CD4-positive, CD25-positive, alpha-beta regulatory T cell (primary cell): ENCODE measurements around the gene MSRB3. TPM values are rescaled to one million over a fixed set of nuclear protein-coding genes. Genes with fewer than 3 reads are reported as not detected.

Experiments
- ATAC-seq, 2 donors: fragments of 150-1000 bp; cut with Tn5 transposase; one replicate each; pipeline ENCODE4 v1.10.0; 2021; ENCODE audit warnings: low read depth in 2 of 2, moderate number of reproducible peaks in 2 of 2, moderate library complexity in 1 of 2
- DNase-seq, 3 donors: peaks; one replicate each; pipeline versions ENCODE4 v3.0.0 to v3.0.0-alpha.2; 2012 to 2022; ENCODE audit warnings: mixed read lengths in 1 of 3
- H3K27ac ChIP-seq: one replicate; pipeline ENCODE4 v1.7.0; 2013; ENCODE audit warnings: mild to moderate bottlenecking, low read length; ENCODE audit not compliant: insufficient read depth, poor library complexity, severe bottlenecking
- H3K27me3 ChIP-seq: one replicate; pipeline ENCODE4 v1.7.0; 2013; ENCODE audit warnings: low read length; ENCODE audit not compliant: control insufficient read depth, insufficient read depth
- H3K36me3 ChIP-seq: one replicate; pipeline ENCODE4 v1.7.0; 2013; ENCODE audit warnings: mild to moderate bottlenecking, low read length, moderate library complexity; ENCODE audit not compliant: control insufficient read depth, insufficient read depth
- H3K4me1 ChIP-seq: 2 replicates; pipeline ENCODE4 v1.7.0; 2013; ENCODE audit warnings: mild to moderate bottlenecking, low read length; ENCODE audit not compliant: insufficient read depth, control insufficient read depth, poor library complexity, severe bottlenecking
- H3K4me3 ChIP-seq: one replicate; pipeline ENCODE4 v1.7.0; 2013; ENCODE audit warnings: low read depth, mild to moderate bottlenecking, low read length, moderate library complexity
- H3K9me3 ChIP-seq, 2 experiments: 1 replicate in 1 of 2; 2 replicates in 1 of 2; pipeline ENCODE4 v1.7.0; 2013; ENCODE audit warnings: low read length in 2 of 2, mild to moderate bottlenecking in 1 of 2, moderate library complexity in 1 of 2; ENCODE audit not compliant: control insufficient read depth in 2 of 2
- H3K27ac Mint-ChIP-seq, 3 donors: one replicate each; pipeline ENCODE4 v1.8.0; 2020 to 2022; ENCODE audit warnings: mild to moderate bottlenecking in 3 of 3, mixed read lengths in 3 of 3, moderate library complexity in 2 of 3
- H3K27me3 Mint-ChIP-seq: one replicate; pipeline ENCODE4 v1.8.0; 2022; ENCODE audit warnings: mild to moderate bottlenecking, mixed read lengths
- H3K36me3 Mint-ChIP-seq: one replicate; pipeline ENCODE4 v1.8.0; 2020; ENCODE audit warnings: mixed read lengths
- H3K4me1 Mint-ChIP-seq, 4 donors: one replicate each; pipeline ENCODE4 v1.8.0; 2020 to 2022; ENCODE audit warnings: mixed read lengths in 4 of 4, mild to moderate bottlenecking in 1 of 4
- H3K4me3 Mint-ChIP-seq, 4 donors: one replicate each; pipeline ENCODE4 v1.8.0; 2020 to 2022; ENCODE audit warnings: mild to moderate bottlenecking in 4 of 4, mixed read lengths in 4 of 4, moderate library complexity in 3 of 4
- H3K9me3 Mint-ChIP-seq, 7 donors: one replicate each; pipeline ENCODE4 v1.8.0; 2020 to 2022; ENCODE audit warnings: mixed read lengths in 7 of 7, mild to moderate bottlenecking in 3 of 7, moderate library complexity in 2 of 7
- polyA plus RNA-seq, 4 donors: library from polyadenylated mRNA; unstranded; fragments of 300-500 nt; fragmentation: Illumina TruSeq; gene quantifications; one replicate each; pipeline ENCODE4 v1.2.3, GENCODE V29; 2021
- total RNA-seq: library from RNA; stranded (reverse); gene quantifications from one replicate; pipeline ENCODE4 v1.2.3, GENCODE V29; 2022

The MSRB3 gene
- 1.8 TPM for total RNA-seq
- polyA plus RNA-seq, result not detected

DNA sequence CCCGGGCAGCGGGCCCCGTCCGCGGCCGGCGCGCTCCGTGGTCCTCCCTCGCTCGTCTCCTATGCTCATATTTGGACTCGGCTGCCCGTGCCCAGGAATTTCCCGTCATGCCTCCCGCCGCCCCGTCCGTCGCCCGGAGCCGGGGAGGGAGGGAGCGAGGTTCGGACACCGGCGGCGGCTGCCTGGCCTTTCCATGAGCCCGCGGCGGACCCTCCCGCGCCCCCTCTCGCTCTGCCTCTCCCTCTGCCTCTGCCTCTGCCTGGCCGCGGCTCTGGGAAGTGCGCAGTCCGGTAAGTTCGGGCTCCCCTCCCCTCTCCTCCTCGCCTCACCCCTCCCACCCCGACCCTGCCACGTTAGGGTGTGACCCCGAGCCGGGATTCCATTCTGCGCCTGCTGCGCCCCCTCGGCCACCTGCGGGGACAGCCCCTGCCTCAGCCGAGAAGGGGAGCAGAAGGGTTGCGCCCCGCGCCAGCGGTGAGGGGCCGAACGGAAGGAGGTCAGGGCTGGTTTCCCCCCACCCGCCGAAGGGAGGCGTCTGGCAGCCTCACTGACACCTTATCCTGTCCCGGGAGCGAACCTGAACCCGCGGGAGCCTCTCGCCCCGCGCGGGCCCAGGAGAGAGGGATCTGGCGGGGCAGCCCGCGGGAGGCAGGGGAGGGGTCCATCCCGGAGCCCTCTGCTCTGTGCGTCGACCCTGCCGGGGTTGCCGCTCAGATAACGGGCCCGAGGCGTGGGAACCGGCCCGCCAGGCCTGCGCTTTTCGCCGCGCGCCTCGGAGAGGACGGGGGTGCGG is at the start of gene MSRB3:
MSRB3 (plus strand) TSS at position 108 of the 793 bp plus-strand sequence. CDS start 29,897 bp downstream, outside the sequence.
- DNase-seq (peak in 2 of 3 donors; percentile 4 to 23), ATAC-seq (peak; percentile 36 to 49)
- Histone ChIP-seq H3K4me3 (peak within 1 kb of the TSS; percentile 37), H3K4me1 (peaks cover 9% of the 10 kb centered on the region), H3K27me3 (peaks cover 36% of the 10 kb centered on the region), H3K9me3 (no peaks in the 10 kb centered on the region), H3K27ac (no peak within 1 kb of the TSS), H3K36me3 (no peaks in the 10 kb centered on the region)
- H3K4me3 Mint-ChIP-seq, result peak within 1 kb of the TSS in 3 of 4 donors; percentile 58 to 71 (median 62)
- no peaks in the 10 kb centered on the region for H3K36me3 Mint-ChIP-seq
- H3K27me3 Mint-ChIP-seq, result peaks cover 63% of the 10 kb centered on the region
- H3K9me3 Mint-ChIP-seq, result peaks cover 0 to 6% (median 0%) of the 10 kb centered on the region in 7 donors
- H3K4me1 Mint-ChIP-seq, result peaks cover 0 to 10% (median 4%) of the 10 kb centered on the region in 4 donors
- H3K27ac Mint-ChIP-seq, result no peak within 1 kb of the TSS

DNA sequence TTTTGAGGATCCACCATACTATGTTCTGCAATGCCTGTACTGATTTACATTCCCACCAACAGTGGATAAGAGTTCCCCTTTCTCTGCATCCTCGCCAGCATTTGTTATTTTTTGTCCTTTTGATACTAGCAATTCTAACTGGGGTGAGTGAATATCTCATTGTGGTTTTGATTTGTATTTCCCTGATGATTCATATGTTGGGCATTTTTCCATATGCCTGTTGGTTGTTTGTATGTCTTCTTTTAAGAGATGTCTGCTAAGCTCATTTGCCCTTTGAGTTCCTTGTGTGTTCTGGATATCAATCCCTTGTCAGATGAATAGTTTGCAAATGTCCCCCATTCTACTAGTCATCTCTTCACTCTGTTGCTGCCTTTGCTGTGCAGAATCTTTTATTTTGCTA is 49.0 kb upstream of the MSRB3 start:
- no peak for ATAC-seq

DNA sequence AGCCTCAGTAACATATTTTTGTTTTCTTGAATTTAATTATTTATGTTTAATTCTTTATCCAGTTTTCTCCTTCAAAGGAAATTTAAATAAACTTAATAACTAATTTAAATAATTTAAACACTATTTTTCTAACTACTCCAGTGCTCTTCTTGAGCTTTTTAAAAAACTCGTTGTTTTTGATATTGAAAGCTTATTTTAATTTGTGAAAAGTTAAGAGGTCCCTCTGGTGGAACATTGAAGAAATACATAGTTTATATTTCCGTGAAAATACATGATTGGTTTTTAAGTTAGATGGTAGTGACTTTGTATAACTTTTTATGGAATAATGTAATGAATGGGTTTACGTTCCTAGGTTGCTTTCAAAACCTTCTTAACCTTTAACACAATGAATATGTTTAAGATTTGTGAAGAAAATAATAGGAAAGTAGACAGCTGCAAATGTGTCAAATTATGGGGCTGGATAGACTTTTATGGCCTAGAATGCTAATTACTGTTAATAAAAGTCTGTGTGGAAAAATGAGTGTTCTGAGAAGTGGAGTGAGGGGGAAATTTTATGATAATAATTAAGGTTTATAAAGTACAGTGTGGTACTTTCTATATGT is 45.9 kb upstream of the MSRB3 start:
- Mint-ChIP-seq H3K4me3 (no peak overlapping the region), H3K27ac (peak overlapping the region in 2 of 3 donors; percentile 5 to 17), H3K9me3 (peaks cover 0 to 17% (median 5%) of the 10 kb centered on the region in 7 donors), H3K27me3 (no peaks in the 10 kb centered on the region), H3K4me1 (peaks cover 18 to 20% (median 19%) of the 10 kb centered on the region in 4 donors), H3K36me3 (peaks cover 28% of the 10 kb centered on the region)
- peaks cover 5 to 20% of the 10 kb centered on the region in 2 experiments for H3K9me3 ChIP-seq
- peak overlapping the region; percentile 12 for H3K4me3 ChIP-seq
- H3K4me1 ChIP-seq, result no peaks in the 10 kb centered on the region
- H3K27ac ChIP-seq, result no peak overlapping the region
- no peaks in the 10 kb centered on the region for H3K27me3 ChIP-seq
- H3K36me3 ChIP-seq, result peaks cover 23% of the 10 kb centered on the region
- DNase-seq (peak in 2 of 3 donors; percentile 37 to 63), ATAC-seq (no peak)

More for the DNA sequence above, 49.0 kb upstream of the MSRB3 start:
- Mint-ChIP-seq H3K4me1 (peaks cover 27 to 42% (median 33%) of the 10 kb centered on the region in 4 donors), H3K36me3 (peaks cover 47% of the 10 kb centered on the region), H3K4me3 (no peak overlapping the region), H3K9me3 (peaks cover 0 to 23% (median 8%) of the 10 kb centered on the region in 7 donors), H3K27ac (no peak overlapping the region), H3K27me3 (no peaks in the 10 kb centered on the region)
- no peak for DNase-seq
- H3K4me3 ChIP-seq, result no peak overlapping the region
- peaks cover 31% of the 10 kb centered on the region for H3K36me3 ChIP-seq
- no peaks in the 10 kb centered on the region for H3K27me3 ChIP-seq
- H3K4me1 ChIP-seq, result no peaks in the 10 kb centered on the region
- H3K27ac ChIP-seq, result no peak overlapping the region
- peaks cover 5 to 20% of the 10 kb centered on the region in 2 experiments for H3K9me3 ChIP-seq

DNA sequence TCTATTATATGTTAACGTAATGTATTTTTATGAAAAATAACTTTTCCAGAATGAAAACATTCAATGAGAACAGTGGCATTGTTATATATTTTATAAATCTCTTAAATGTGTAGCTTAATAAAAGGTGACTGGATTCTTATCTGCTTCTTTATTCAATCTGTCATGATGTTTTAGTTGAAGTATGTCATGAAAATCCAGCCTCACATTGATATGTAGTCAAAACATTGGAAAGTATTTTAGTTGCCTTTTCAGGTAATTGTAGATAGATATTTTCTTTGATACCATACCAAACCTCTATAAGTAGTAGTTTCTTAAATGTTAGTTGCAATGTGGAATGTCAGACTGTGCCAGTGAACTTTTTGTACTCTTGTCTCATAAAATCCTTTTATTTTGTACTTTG is 41.3 kb upstream of the MSRB3 start:
- DNase-seq, result no peak
- H3K4me3 ChIP-seq, result no peak overlapping the region
- ATAC-seq, result no peak
- H3K4me1 ChIP-seq, result no peaks in the 10 kb centered on the region
- H3K36me3 ChIP-seq, result peaks cover 22% of the 10 kb centered on the region
- Mint-ChIP-seq H3K27ac (no peak overlapping the region), H3K4me1 (peaks cover 8 to 19% (median 12%) of the 10 kb centered on the region in 4 donors), H3K27me3 (no peaks in the 10 kb centered on the region), H3K36me3 (peaks cover 6% of the 10 kb centered on the region), H3K4me3 (no peak overlapping the region), H3K9me3 (no peaks in the 10 kb centered on the region)
- H3K9me3 ChIP-seq, result no peaks in the 10 kb centered on the region
- no peaks in the 10 kb centered on the region for H3K27me3 ChIP-seq
- no peak overlapping the region for H3K27ac ChIP-seq

DNA sequence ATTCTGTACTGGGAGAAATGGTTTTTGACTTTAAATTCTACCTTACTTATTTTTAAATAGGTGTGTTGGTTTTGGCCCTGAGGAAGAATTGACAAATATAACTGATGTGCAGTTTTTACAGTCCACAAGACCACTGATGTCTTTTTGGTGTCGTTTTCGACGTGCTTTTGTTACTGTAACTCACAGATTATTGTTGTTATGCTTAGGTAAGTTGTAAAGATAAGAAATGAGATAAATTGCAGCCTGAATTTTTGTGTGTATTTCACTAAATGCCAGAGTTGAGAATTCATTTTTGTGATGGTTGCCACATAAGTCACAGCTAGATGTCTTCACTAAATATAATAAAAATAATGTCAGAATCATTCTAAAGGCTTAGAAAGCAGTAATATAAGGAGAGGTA is 39.9 kb upstream of the MSRB3 start:
- Mint-ChIP-seq H3K9me3 (no peaks in the 10 kb centered on the region), H3K36me3 (peaks cover 21% of the 10 kb centered on the region), H3K4me1 (peaks cover 0 to 12% (median 5%) of the 10 kb centered on the region in 4 donors), H3K27ac (no peak overlapping the region), H3K27me3 (no peaks in the 10 kb centered on the region), H3K4me3 (no peak overlapping the region)
- Histone ChIP-seq H3K27ac (no peak overlapping the region), H3K27me3 (no peaks in the 10 kb centered on the region), H3K4me3 (no peak overlapping the region), H3K36me3 (peaks cover 37% of the 10 kb centered on the region), H3K4me1 (no peaks in the 10 kb centered on the region), H3K9me3 (no peaks in the 10 kb centered on the region)
- no peak for ATAC-seq
- DNase-seq, result no peak

DNA sequence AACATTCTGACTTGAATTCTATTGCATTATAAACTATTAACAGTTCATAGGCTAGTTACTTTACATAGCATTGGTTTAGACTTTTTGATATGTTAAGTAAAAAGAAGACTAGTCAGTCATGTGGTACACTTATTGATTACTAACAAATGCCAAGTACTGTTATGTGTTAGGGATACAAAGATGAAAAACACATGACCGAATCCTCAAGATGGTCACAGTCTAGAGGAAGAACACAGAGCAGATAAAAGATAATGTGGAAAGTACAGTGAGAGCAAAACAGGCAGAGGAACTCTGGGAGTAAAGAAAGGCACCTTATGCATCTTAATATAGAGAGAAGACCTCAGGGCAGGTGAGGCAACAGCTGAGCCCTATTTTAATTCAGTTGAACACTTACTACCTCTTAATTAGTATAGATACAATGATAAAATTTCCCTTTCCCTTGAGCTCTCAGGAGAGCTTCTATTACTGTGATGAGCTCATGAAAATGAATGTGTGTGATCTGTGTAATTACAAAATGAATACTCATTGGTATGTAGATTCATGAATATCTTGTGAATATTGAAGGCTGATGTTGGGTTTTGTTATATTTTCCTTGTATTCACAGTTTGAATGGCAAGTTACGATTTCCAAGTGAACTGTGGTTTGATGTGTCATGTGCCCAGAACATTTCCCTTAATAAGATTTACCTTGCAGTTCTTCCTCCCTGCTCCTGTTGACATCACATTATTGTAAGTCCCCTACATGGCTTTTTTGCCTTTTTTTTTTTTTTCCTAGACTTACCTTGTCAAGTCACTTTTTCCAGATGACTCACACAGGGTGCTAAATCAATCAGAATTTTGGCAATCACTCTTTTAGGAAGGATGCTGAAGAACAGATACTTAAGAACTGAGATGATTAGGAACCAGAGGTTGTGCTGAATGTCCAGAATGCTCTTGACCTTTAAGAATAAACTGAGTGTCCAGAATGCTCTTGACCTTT is 29.5 kb upstream of the MSRB3 start:
- H3K27ac Mint-ChIP-seq, result peak overlapping the region in 1 of 3 donors; percentile 10

DNA sequence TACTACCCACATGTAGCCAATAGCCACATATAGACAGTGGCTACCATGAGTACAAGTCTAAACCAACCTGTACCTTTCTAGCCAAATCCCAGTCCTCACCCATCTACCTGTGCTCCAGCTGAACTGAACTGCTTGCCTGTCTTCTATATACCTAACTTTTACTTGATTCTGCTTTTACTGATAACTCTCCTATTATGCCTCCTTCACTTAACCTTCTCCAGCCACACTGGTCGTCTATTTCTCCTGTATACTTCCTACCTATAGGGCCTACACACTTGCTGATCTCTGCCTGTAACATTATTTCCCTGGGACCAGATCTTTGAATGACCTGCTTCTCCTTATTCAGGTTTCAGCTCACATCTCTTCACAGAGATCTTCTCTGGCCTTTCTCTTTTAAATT is 26.0 kb upstream of the MSRB3 start:
- no peak overlapping the region for H3K4me3 ChIP-seq
- Mint-ChIP-seq H3K9me3 (no peaks in the 10 kb centered on the region), H3K27me3 (peaks cover 5% of the 10 kb centered on the region), H3K27ac (no peak overlapping the region), H3K36me3 (peaks cover 13% of the 10 kb centered on the region), H3K4me3 (no peak overlapping the region), H3K4me1 (peaks cover 0 to 8% (median 1%) of the 10 kb centered on the region in 4 donors)
- DNase-seq (no peak), ATAC-seq (no peak)
- no peak overlapping the region for H3K27ac ChIP-seq
- H3K4me1 ChIP-seq, result no peaks in the 10 kb centered on the region
- no peaks in the 10 kb centered on the region for H3K36me3 ChIP-seq
- H3K9me3 ChIP-seq, result no peaks in the 10 kb centered on the region
- no peaks in the 10 kb centered on the region for H3K27me3 ChIP-seq

More for the DNA sequence above, 29.5 kb upstream of the MSRB3 start:
- H3K27ac ChIP-seq, result no peak overlapping the region
- Mint-ChIP-seq H3K4me1 (peaks cover 0 to 8% (median 1%) of the 10 kb centered on the region in 4 donors), H3K9me3 (no peaks in the 10 kb centered on the region), H3K36me3 (peaks cover 31% of the 10 kb centered on the region), H3K27me3 (peaks cover 2% of the 10 kb centered on the region), H3K4me3 (no peak overlapping the region)
- DNase-seq, result peak in 1 of 3 donors; percentile 10
- H3K36me3 ChIP-seq, result peaks cover 29% of the 10 kb centered on the region
- H3K4me1 ChIP-seq, result no peaks in the 10 kb centered on the region
- no peaks in the 10 kb centered on the region for H3K27me3 ChIP-seq
- H3K4me3 ChIP-seq, result no peak overlapping the region
- no peaks in the 10 kb centered on the region for H3K9me3 ChIP-seq
- no peak for ATAC-seq
